Measurements from ENCODE around the gene MAPK1IP1L.

- no peak for TF ChIP-seq EZH2 (IDR thresholded peaks at IDR 0.05; ENCODE audit: low read depth, low read length, severe bottlenecking)
- TF ChIP-seq CTCF (IDR thresholded peaks at IDR 0.05; ENCODE audit: control extremely low read depth in 1 of 3, insufficient read depth in 1 of 3, low read depth in 1 of 3, low read length in 3 of 3), result no peak
- TF ChIP-seq BACH1 (IDR thresholded peaks at IDR 0.05; ENCODE audit: low read length), result no peak
These were observed 23.0 kb upstream of the MAPK1IP1L start for GRCh38 chr14:55028476-55028875.

Measured in H1 (cell line).